B cell (primary cell): ENCODE measurements around the gene CCL3. TPM values are rescaled to one million over a fixed set of nuclear protein-coding genes. Genes with fewer than 3 reads are reported as not detected.
"Not testable (repeated sequence)": the region's sequence is repeated elsewhere in the genome, so short reads cannot be mapped to it uniquely, and the experiment has no call there.

ENCODE experiments used
- ATAC-seq: fragments of 200-7000 bp; cut with Tn5 transposase; one replicate; pipeline ENCODE4 v1.10.0; 2021; ENCODE audit warnings: low read depth, mild to moderate bottlenecking, moderate number of reproducible peaks, moderate library complexity
- CTCF ChIA-PET: fragments of 350-600 bp; sonication (Branson Sonifier 250); formaldehyde crosslinking; loops from one replicate; lab custom pipeline; 2021; ENCODE audit warnings: antibody characterized with exemption, inconsistent platforms; lab: Charles Lee
- POLR2A ChIA-PET: fragments of 350-600 bp; sonication (Branson Sonifier 250); formaldehyde crosslinking; loops from one replicate; lab custom pipeline; 2021; ENCODE audit warnings: antibody characterized with exemption; lab: Charles Lee
- DNase-seq: peaks from one replicate; pipeline ENCODE4 v3.0.0; 2013
- H2AFZ ChIP-seq: 2 replicates; pipeline ENCODE4 v1.6.1; 2012; ENCODE audit warnings: mild to moderate bottlenecking, low read depth, low read length; ENCODE audit not compliant: insufficient read depth, poor library complexity, severe bottlenecking
- H3K27ac ChIP-seq, 2 donors: 1 replicate in 1 of 2; 2 replicates in 1 of 2; pipeline ENCODE4 v1.5.1; 2012 to 2013; ENCODE audit warnings: low read length in 2 of 2, mild to moderate bottlenecking in 2 of 2, moderate library complexity in 1 of 2
- H3K27me3 ChIP-seq, 4 experiments: fragments of 200-600 bp in 1 of 4; sonication (generic) in 1 of 4; replicated peaks in 1 of 4; 1 replicate in 2 of 4; 2 replicates in 2 of 4; pipeline versions ENCODE4 v1.6.1 to v1.7.0; 2013 to 2016; ENCODE audit warnings: low read length in 3 of 4, mild to moderate bottlenecking in 2 of 4, mixed read lengths in 1 of 4, moderate library complexity in 1 of 4; ENCODE audit not compliant: insufficient read depth in 4 of 4, control insufficient read depth in 3 of 4; ENCODE audit errors: control extremely low read depth in 1 of 4
- H3K36me3 ChIP-seq, 2 experiments: replicated peaks in 1 of 2; 1 replicate in 1 of 2; 2 replicates in 1 of 2; pipeline versions ENCODE4 v1.6.1 to v1.7.1; 2013; ENCODE audit warnings: low read length in 1 of 2; ENCODE audit not compliant: insufficient read depth in 2 of 2, control insufficient read depth in 1 of 2; ENCODE audit errors: control extremely low read depth in 1 of 2, extremely low read depth in 1 of 2
- H3K4me1 ChIP-seq, 2 donors: fragments of 200-600 bp in 1 of 2; sonication (generic) in 1 of 2; 1 replicate in 1 of 2; 2 replicates in 1 of 2; pipeline versions ENCODE4 v1.5.1 to v1.6.1; 2013 to 2017; ENCODE audit warnings: low read length in 2 of 2; ENCODE audit not compliant: control insufficient read depth in 2 of 2, insufficient read depth in 2 of 2
- H3K4me2 ChIP-seq: replicated peaks from 2 replicates; pipeline ENCODE3; 2012; ENCODE audit warnings: mild to moderate bottlenecking, low read depth, low read length; ENCODE audit not compliant: poor library complexity, severe bottlenecking
- H3K4me3 ChIP-seq, 5 experiments: fragments of 200-600 bp in 1 of 5; sonication (generic) in 1 of 5; 1 replicate in 3 of 5; 2 replicates in 2 of 5; pipeline versions ENCODE4 v1.5.1 to v1.7.0; 2011 to 2016; ENCODE audit warnings: low read length in 4 of 5, mild to moderate bottlenecking in 4 of 5, low read depth in 2 of 5, control low read depth in 1 of 5, moderate library complexity in 1 of 5; ENCODE audit not compliant: insufficient read depth in 1 of 5; ENCODE audit errors: control extremely low read depth in 1 of 5, extremely low read depth in 1 of 5
- H3K79me2 ChIP-seq: fragments of 200-600 bp; sonication (generic); one replicate; pipeline ENCODE4 v1.6.0; 2016; ENCODE audit warnings: low read length; ENCODE audit not compliant: control insufficient read depth, insufficient read depth
- H3K9ac ChIP-seq: fragments of 200-600 bp; sonication (generic); 2 replicates; pipeline ENCODE4 v1.6.1; 2017; ENCODE audit warnings: mild to moderate bottlenecking, low read length, moderate library complexity
- H3K9me3 ChIP-seq, 3 donors: one replicate each; pipeline versions ENCODE4 v1.6.1 to v1.7.1; 2013; ENCODE audit warnings: low read length in 2 of 3; ENCODE audit not compliant: control insufficient read depth in 2 of 3, insufficient read depth in 1 of 3; ENCODE audit errors: control extremely low read depth in 1 of 3
- H4K20me1 ChIP-seq: 2 replicates; pipeline ENCODE4 v1.6.0; 2012; ENCODE audit warnings: mild to moderate bottlenecking, low read length; ENCODE audit not compliant: insufficient read depth, control insufficient read depth, poor library complexity, severe bottlenecking
- H3K27ac Mint-ChIP-seq: one replicate; pipeline ENCODE4 v1.8.0; 2021; ENCODE audit warnings: mixed read lengths
- H3K27me3 Mint-ChIP-seq: one replicate; pipeline ENCODE4 v1.8.0; 2021; ENCODE audit warnings: mixed read lengths
- H3K4me1 Mint-ChIP-seq: one replicate; pipeline ENCODE4 v1.8.0; 2021; ENCODE audit warnings: mixed read lengths
- H3K4me3 Mint-ChIP-seq: one replicate; pipeline ENCODE4 v1.8.0; 2021; ENCODE audit warnings: mixed read lengths
- H3K9me3 Mint-ChIP-seq: one replicate; pipeline ENCODE4 v1.8.0; 2022; ENCODE audit warnings: mixed read lengths; ENCODE audit not compliant: insufficient read depth
- EZH2 ChIP-seq: IDR thresholded peaks from 2 replicates; pipeline ENCODE4 v1.6.1; 2012; ENCODE audit warnings: borderline replicate concordance, low read depth, mild to moderate bottlenecking, moderate library complexity, low read length; ENCODE audit not compliant: insufficient read depth, poor library complexity, severe bottlenecking
- WGBS: methylation state at CpG from one replicate; pipeline ENCODE4 v1.1.5; 2013; ENCODE audit warnings: missing lambda C conversion rate; ENCODE audit not compliant: insufficient coverage; 5-methylcytosine and 5-hydroxymethylcytosine counted together
- intact Hi-C: fragments of 100-400 bp; cut with micrococcal nuclease; formaldehyde crosslinking; loops from one replicate; pipeline ENCODE4 v1.10.0; 2022
- polyA plus RNA-seq: library from polyadenylated mRNA; depleted of rRNA; stranded (reverse); fragments of >200 nt; gene quantifications from 2 replicates; pipeline ENCODE4 v1.2.3, GENCODE V29; 2012
- total RNA-seq, 2 donors: library from RNA; stranded (reverse); fragments of 120-200 nt in 1 of 2; gene quantifications; 1 replicate in 1 of 2; 2 replicates in 1 of 2; pipeline versions ENCODE4 v1.2.3 to v1.2.4, GENCODE V29; 2013 to 2022
- TF ChIP-seq, protein P1 (sequence below): fragments of 200-600 bp; IDR thresholded peaks from one replicate; pipeline ENCODE4 v1.8.0; 2022; ENCODE audit warnings: antibody characterized with exemption, mild to moderate bottlenecking

CCL3 gene
- total and polyA plus RNA-seq, 2 donors (not counting 1 experiment from before 2014, with no cell fraction given): 5.7 to 31.3 TPM

DNA sequence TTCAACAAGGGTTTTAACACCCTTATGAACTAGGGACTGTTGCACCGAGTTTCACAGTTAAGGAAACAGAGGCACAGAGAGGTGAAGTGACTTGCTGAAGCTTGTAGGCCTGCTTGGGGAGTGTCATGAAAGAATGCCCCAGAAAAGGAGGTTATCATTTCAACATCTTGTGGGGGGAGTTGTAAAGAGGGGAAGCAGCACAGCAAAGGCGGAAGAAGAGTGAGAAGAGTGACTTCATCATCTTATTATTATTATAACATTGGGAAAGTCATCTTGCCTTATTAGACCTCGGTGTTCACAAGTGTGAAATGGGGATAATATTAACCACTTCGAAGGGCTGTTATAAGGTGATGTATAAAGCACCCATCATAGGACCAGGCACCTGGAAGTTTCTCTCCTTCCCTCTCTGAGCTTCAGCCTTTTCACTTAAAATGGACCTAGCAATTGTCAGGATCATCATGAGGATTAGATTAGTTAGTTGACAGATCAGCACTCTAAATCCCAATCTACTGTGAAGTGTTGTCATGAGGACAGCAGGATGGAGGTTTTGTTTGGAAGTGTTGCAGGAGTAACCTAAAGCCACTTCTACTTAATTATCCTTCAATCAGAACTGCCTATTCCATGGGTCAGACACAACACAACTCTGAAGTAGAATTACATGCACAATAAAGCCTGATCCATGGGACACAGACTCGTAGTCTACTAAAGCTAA, 16.0 kb upstream of the CCL3 start:
- ATAC-seq (no peak), DNase-seq (no peak)
- peaks cover under 1% of the 10 kb centered on the region for H3K9me3 Mint-ChIP-seq
- H3K4me3 ChIP-seq: no peak overlapping the region
- no peak overlapping the region for H2AFZ ChIP-seq
- WGBS: 100% methylated on average over 2 of the region's 5 CpGs
- no peak overlapping the region for H3K4me2 ChIP-seq
- peaks cover 51% of the 10 kb centered on the region for H3K4me1 Mint-ChIP-seq
- no peaks in the 10 kb centered on the region for H3K9me3 ChIP-seq
- intact Hi-C loops: no loop called here
- no peaks in the 10 kb centered on the region for H3K36me3 ChIP-seq
- peak overlapping the region; percentile 20 for H3K27ac Mint-ChIP-seq
- H3K4me3 Mint-ChIP-seq: no peak overlapping the region
- POLR2A ChIA-PET: no interaction called here
- H3K27me3 Mint-ChIP-seq: peaks cover 21% of the 10 kb centered on the region
- peaks cover 0 to 9% (median 0%) of the 10 kb centered on the region in 4 experiments for H3K27me3 ChIP-seq
- no peaks in the 10 kb centered on the region for H3K79me2 ChIP-seq
- H3K27ac ChIP-seq: no peak overlapping the region
- H3K4me1 ChIP-seq: peaks cover 37 to 50% of the 10 kb centered on the region in 2 donors
- TF ChIP-seq EZH2: no peak
- TF ChIP-seq, protein P1, sequence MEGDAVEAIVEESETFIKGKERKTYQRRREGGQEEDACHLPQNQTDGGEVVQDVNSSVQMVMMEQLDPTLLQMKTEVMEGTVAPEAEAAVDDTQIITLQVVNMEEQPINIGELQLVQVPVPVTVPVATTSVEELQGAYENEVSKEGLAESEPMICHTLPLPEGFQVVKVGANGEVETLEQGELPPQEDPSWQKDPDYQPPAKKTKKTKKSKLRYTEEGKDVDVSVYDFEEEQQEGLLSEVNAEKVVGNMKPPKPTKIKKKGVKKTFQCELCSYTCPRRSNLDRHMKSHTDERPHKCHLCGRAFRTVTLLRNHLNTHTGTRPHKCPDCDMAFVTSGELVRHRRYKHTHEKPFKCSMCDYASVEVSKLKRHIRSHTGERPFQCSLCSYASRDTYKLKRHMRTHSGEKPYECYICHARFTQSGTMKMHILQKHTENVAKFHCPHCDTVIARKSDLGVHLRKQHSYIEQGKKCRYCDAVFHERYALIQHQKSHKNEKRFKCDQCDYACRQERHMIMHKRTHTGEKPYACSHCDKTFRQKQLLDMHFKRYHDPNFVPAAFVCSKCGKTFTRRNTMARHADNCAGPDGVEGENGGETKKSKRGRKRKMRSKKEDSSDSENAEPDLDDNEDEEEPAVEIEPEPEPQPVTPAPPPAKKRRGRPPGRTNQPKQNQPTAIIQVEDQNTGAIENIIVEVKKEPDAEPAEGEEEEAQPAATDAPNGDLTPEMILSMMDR: no peak
- CTCF ChIA-PET: interaction anchor here (3.3 kb wide), 1 partner anchor 130 kb away, joined by 11 read pairs; no protein-coding TSS in a partner anchor
- H4K20me1 ChIP-seq: no peaks in the 10 kb centered on the region
- no peak overlapping the region for H3K9ac ChIP-seq

DNA sequence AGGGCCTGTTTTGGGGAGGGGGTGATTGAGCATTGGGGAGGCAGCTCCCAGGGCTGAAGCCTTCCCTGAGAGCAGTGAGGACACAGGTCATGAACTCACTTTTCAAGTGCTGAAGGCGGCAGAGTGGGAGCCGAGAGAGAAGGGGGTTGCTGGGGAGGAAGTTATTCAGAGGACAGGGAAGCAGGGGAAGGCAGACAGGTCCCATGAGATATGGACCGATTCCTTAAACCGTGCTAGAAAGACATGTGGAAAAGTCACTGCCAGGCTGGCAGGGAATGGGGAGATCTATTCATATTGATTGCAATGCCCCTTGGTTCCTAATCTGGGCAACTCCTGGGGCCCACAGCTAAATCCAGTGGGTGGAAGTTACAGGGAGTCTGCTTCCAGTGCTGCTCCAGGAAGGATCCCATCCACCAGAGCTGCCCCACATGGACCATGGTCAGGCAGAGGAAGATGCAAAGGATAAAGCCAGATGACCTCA, 14.8 kb upstream of the CCL3 start:
- Mint-ChIP-seq H3K27me3 (peaks cover 21% of the 10 kb centered on the region), H3K4me1 (peaks cover 50% of the 10 kb centered on the region), H3K4me3 (peak overlapping the region; percentile 75), H3K9me3 (no peaks in the 10 kb centered on the region), H3K27ac (peak overlapping the region; percentile 69)
- Histone ChIP-seq H3K27me3 (peaks cover 0 to 9% (median 0%) of the 10 kb centered on the region in 4 experiments), H3K79me2 (no peaks in the 10 kb centered on the region), H3K36me3 (no peaks in the 10 kb centered on the region), H3K4me1 (peaks cover 38 to 47% of the 10 kb centered on the region in 2 donors), H3K4me3 (peak overlapping the region in 2 of 5 experiments; percentile 20 to 26), H2AFZ (no peak overlapping the region), H3K9ac (no peak overlapping the region), H3K9me3 (no peaks in the 10 kb centered on the region), H3K27ac (peak overlapping the region in 1 of 2 donors; percentile 24), H3K4me2 (peak overlapping the region; percentile 48), H4K20me1 (no peaks in the 10 kb centered on the region)
- no peak for DNase-seq
- intact Hi-C loops: no loop called here
- POLR2A ChIA-PET: no interaction called here
- TF ChIP-seq, protein P1: no peak
- no peak for TF ChIP-seq EZH2
- 20% methylated on average over 4 of the region's 4 CpGs for WGBS
- ATAC-seq: no peak
- CTCF ChIA-PET: interaction anchor here (3.3 kb wide), 2 partner anchors 44 to 129 kb away, joined by 11 to 18 read pairs; no protein-coding TSS in a partner anchor

DNA sequence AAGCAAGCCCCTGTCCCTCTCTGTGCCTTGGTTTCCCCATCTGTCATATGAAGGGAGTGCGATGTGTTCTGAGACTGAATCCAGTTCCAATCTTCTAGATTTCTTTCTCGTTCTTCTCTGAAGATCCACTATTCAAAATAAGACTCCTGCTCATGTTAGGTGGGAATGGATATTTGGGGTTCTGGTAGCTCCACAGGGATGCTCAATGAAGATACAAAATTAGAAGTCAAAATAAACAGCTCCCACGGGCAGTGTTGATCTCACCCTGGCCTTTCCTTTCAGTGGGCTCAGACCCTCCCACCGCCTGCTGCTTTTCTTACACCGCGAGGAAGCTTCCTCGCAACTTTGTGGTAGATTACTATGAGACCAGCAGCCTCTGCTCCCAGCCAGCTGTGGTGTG, 14.3 kb upstream of the CCL3 start:
- intact Hi-C loops, H3K9me3 Mint-ChIP-seq, H4K20me1 ChIP-seq, H3K27me3 ChIP-seq, H3K9me3 ChIP-seq, H3K9ac ChIP-seq, ATAC-seq, DNase-seq, H2AFZ ChIP-seq, H3K79me2 ChIP-seq, H3K36me3 ChIP-seq, POLR2A ChIA-PET: not testable (repeated sequence)
- Histone ChIP-seq H3K4me3 (peak overlapping the region in 2 of 5 experiments; percentile 20 to 26), H3K4me2 (peak overlapping the region; percentile 48), H3K27ac (peak overlapping the region in 1 of 2 donors; percentile 24), H3K4me1 (peaks cover 43 to 52% of the 10 kb centered on the region in 2 donors)
- CTCF ChIA-PET: interaction anchor here (3.3 kb wide), 2 partner anchors 45 to 128 kb away, joined by 11 to 18 read pairs; no protein-coding TSS in a partner anchor
- peak overlapping the region; percentile 69 for H3K27ac Mint-ChIP-seq
- peak overlapping the region; percentile 75 for H3K4me3 Mint-ChIP-seq
- WGBS: no CpG with 5 or more reads among the region's 7 CpGs
- peaks cover 24% of the 10 kb centered on the region for H3K27me3 Mint-ChIP-seq
- peaks cover 55% of the 10 kb centered on the region for H3K4me1 Mint-ChIP-seq
